Upper lobe of left lung (tissue), 6 donors: ENCODE results near the gene SNRNP70. TPM values are rescaled to one million over a fixed set of nuclear protein-coding genes. Genes with fewer than 3 reads are reported as not detected.

Experiments
- ATAC-seq, 2 donors: fragments of 200-7000 bp; cut with Tn5 transposase; one replicate each; pipeline ENCODE4 v1.9.1; 2022; ENCODE audit warnings: mild to moderate bottlenecking in 2 of 2, moderate library complexity in 2 of 2; ENCODE audit not compliant: low FRiP score in 2 of 2
- DNase-seq, 2 donors: peaks; one replicate each; pipeline ENCODE4 v3.0.0-alpha.2; 2019 to 2020
- H3K27ac ChIP-seq, 4 donors: fragments of 200-600 bp; sonication (generic); one replicate each; pipeline ENCODE4 v1.5.1; 2016 to 2019
- H3K27me3 ChIP-seq, 4 donors: fragments of 200-600 bp; sonication (generic); one replicate each; pipeline ENCODE4 v1.5.1; 2017 to 2019
- H3K36me3 ChIP-seq, 4 donors: fragments of 200-600 bp; sonication (generic); one replicate each; pipeline ENCODE4 v1.5.1; 2016 to 2019
- H3K4me1 ChIP-seq, 4 donors: fragments of 200-600 bp; sonication (generic); one replicate each; pipeline ENCODE4 v1.5.1; 2018 to 2019
- H3K4me3 ChIP-seq, 4 donors: fragments of 200-600 bp; sonication (generic); one replicate each; pipeline ENCODE4 v1.5.1; 2017 to 2019; ENCODE audit warnings: mild to moderate bottlenecking in 2 of 4, moderate library complexity in 1 of 4
- H3K9me3 ChIP-seq, 4 donors: fragments of 200-600 bp; sonication (generic); one replicate each; pipeline ENCODE4 v1.5.1; 2018 to 2019
- EP300 ChIP-seq, 4 donors: sonication (generic); formaldehyde crosslinking; IDR thresholded peaks; one replicate each; pipeline ENCODE4 v1.5.1; 2017; ENCODE audit warnings: antibody characterized with exemption in 4 of 4, control low read depth in 2 of 4
- POLR2A ChIP-seq, 4 donors: fragments of 450-650 bp; IDR thresholded peaks; one replicate each; pipeline ENCODE4 v1.5.1; 2016 to 2017; ENCODE audit warnings: antibody characterized with exemption in 4 of 4, mild to moderate bottlenecking in 2 of 4
- POLR2AphosphoS5 ChIP-seq, 2 donors: sonication (generic); formaldehyde crosslinking; IDR thresholded peaks; one replicate each; pipeline ENCODE4 v1.5.1; 2017; ENCODE audit warnings: antibody characterized with exemption in 2 of 2
- WGBS, 2 donors: methylation state at CpG; one replicate each; pipeline ENCODE4 v1.1.5; 2017 to 2018; 5-methylcytosine and 5-hydroxymethylcytosine counted together
- total RNA-seq, 6 donors: library from RNA; depleted of rRNA in 4 of 6; stranded (reverse); fragments of >200 nt in 4 of 6; gene quantifications; one replicate each; pipeline versions ENCODE4 v1.1.0 to v1.2.1, GENCODE V29; 2016 to 2021
- TF ChIP-seq, protein P1 (sequence below), 6 experiments: fragments of 450-650 bp in 4 of 6; fragments of 200-600 bp in 2 of 6; sonication (generic) in 2 of 6; IDR thresholded peaks; one replicate each; pipeline ENCODE4 v1.5.1; 2016 to 2019; ENCODE audit warnings: antibody characterized with exemption in 6 of 6
- donor health status: DM: no; HTN: no; CAD: no; lungs with moderate emphysema.
- donor health status: DM: no; HTN: yes; CAD: no; lungs with severe emphysema.

SNRNP70 gene
- total RNA-seq, 6 donors from 2014 or later, result 147 to 1,500 (median 176) TPM

DNA sequence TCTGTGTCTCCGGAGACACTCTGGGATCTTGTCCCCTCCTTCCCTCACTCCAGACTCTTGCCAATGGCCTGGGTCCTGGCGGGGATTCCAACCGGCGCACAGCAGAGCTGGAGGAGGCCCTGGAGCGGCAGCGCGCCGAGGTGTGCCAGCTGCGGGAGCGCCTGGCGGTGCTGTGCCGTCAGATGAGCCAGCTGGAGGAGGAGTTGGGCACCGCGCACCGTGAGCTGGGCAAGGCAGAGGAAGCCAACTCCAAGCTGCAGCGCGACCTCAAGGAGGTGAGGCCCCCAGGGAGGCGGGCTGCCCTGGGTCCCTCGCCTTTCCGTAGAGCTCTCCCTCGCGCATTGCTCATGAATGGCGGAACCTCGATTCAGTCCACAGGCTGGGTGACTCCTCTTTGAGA is 45.1 kb downstream of the SNRNP70 start:
- no peak overlapping the region for H3K4me3 ChIP-seq
- peak in 1 of 2 donors; percentile 78 for DNase-seq
- TF ChIP-seq POLR2A (IDR thresholded peaks at IDR 0.05) (no peak), POLR2AphosphoS5 (IDR thresholded peaks at IDR 0.05) (no peak), EP300 (IDR thresholded peaks at IDR 0.05) (no peak)
- TF ChIP-seq, protein P1, sequence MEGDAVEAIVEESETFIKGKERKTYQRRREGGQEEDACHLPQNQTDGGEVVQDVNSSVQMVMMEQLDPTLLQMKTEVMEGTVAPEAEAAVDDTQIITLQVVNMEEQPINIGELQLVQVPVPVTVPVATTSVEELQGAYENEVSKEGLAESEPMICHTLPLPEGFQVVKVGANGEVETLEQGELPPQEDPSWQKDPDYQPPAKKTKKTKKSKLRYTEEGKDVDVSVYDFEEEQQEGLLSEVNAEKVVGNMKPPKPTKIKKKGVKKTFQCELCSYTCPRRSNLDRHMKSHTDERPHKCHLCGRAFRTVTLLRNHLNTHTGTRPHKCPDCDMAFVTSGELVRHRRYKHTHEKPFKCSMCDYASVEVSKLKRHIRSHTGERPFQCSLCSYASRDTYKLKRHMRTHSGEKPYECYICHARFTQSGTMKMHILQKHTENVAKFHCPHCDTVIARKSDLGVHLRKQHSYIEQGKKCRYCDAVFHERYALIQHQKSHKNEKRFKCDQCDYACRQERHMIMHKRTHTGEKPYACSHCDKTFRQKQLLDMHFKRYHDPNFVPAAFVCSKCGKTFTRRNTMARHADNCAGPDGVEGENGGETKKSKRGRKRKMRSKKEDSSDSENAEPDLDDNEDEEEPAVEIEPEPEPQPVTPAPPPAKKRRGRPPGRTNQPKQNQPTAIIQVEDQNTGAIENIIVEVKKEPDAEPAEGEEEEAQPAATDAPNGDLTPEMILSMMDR (IDR thresholded peaks at IDR 0.05), result no peak
- no peak for ATAC-seq
- H3K27me3 ChIP-seq, result no peaks in the 10 kb centered on the region
- peaks cover 19 to 40% (median 28%) of the 10 kb centered on the region in 4 donors for H3K4me1 ChIP-seq
- 96% methylated on average over 18 to 24 of the region's 24 CpGs for WGBS, 2 donors
- H3K9me3 ChIP-seq, result no peaks in the 10 kb centered on the region
- no peaks in the 10 kb centered on the region for H3K36me3 ChIP-seq
- H3K27ac ChIP-seq, result no peak overlapping the region

DNA sequence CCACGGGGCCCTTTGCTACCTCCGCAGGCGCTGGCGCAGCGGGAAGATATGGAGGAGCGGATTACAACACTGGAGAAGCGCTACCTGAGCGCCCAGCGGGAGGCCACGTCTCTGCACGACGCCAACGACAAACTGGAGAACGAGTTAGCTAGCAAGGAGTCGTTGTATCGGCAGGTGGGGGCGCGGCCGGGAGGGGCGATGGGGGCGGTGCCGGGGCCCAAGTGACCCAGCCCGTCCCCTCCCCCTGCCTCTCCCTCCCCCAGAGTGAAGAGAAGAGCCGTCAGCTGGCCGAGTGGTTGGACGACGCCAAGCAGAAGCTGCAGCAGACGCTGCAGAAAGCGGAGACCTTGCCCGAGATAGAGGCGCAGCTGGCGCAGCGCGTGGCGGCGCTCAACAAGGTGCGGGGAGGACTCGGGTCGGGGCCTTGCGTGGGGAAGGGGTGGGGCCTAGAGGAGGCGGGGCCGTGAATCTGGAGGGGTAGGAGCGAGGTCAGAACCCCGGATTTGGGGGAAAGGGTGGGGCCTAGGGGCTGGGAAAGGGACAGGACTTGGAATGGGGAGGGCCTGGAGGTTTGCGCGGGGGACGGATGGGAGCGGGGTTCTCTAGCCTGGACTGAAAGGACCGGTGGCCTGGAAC is 47.8 kb downstream of the SNRNP70 start:
- Histone ChIP-seq H3K27me3 (no peaks in the 10 kb centered on the region), H3K4me3 (peak overlapping the region in 3 of 4 donors; percentile 26 to 39 (median 39)), H3K27ac (peak overlapping the region in 1 of 4 donors; percentile 66), H3K36me3 (no peaks in the 10 kb centered on the region), H3K9me3 (no peaks in the 10 kb centered on the region), H3K4me1 (peaks cover 20 to 34% (median 23%) of the 10 kb centered on the region in 4 donors)
- WGBS, 2 donors, result 20 to 58% methylated on average over 18 to 43 of the region's 49 CpGs
- TF ChIP-seq EP300 (IDR thresholded peaks at IDR 0.05) (no peak), POLR2A (IDR thresholded peaks at IDR 0.05) (no peak), POLR2AphosphoS5 (IDR thresholded peaks at IDR 0.05) (no peak)
- TF ChIP-seq, protein P1 (IDR thresholded peaks at IDR 0.05), result no peak
- ATAC-seq, result peak in 1 of 2 donors; percentile 31
- peak in 1 of 2 donors; percentile 87 for DNase-seq

- Histone ChIP-seq H3K9me3 (no peaks in the 10 kb centered on the region), H3K36me3 (no peaks in the 10 kb centered on the region), H3K27me3 (no peaks in the 10 kb centered on the region), H3K4me3 (peak overlapping the region in 3 of 4 donors; percentile 26 to 39 (median 39)), H3K4me1 (peaks cover 13 to 26% (median 16%) of the 10 kb centered on the region in 4 donors), H3K27ac (peak overlapping the region in 1 of 4 donors; percentile 66)
- DNase-seq (peak; percentile 75 to 96), ATAC-seq (peak; percentile 69 to 70)
- no peak for TF ChIP-seq POLR2AphosphoS5 (IDR thresholded peaks at IDR 0.05)
- TF ChIP-seq EP300 (IDR thresholded peaks at IDR 0.05), result no peak
- TF ChIP-seq, protein P1 (IDR thresholded peaks at IDR 0.05), result no peak
- TF ChIP-seq POLR2A (IDR thresholded peaks at IDR 0.05), result no peak
- WGBS, 2 donors, result 37 to 48% methylated on average over 42 of the region's 42 CpGs
Observed at GRCh38 chr19:49133621-49134454, 48.6 kb downstream of the SNRNP70 start.

- Histone ChIP-seq H3K9me3 (no peaks in the 10 kb centered on the region), H3K27me3 (no peaks in the 10 kb centered on the region), H3K4me1 (peaks cover 13 to 19% (median 16%) of the 10 kb centered on the region in 4 donors), H3K36me3 (no peaks in the 10 kb centered on the region), H3K27ac (peak overlapping the region in 2 of 4 donors; percentile 69 to 72), H3K4me3 (no peak overlapping the region)
- DNase-seq (no peak), ATAC-seq (no peak)
- WGBS, 2 donors, result 89 to 100% methylated on average over 1 to 5 of the region's 5 CpGs
- no peak for TF ChIP-seq POLR2AphosphoS5 (IDR thresholded peaks at IDR 0.05)
- no peak for TF ChIP-seq EP300 (IDR thresholded peaks at IDR 0.05)
- TF ChIP-seq, protein P1 (IDR thresholded peaks at IDR 0.05), result no peak
- TF ChIP-seq POLR2A (IDR thresholded peaks at IDR 0.05), result no peak
Observed at GRCh38 chr19:49135686-49136085, 50.4 kb downstream of the SNRNP70 start.
